Loucy (cell line): Measurements from ENCODE around the gene AVPI1.

Experiments
- H2AFZ ChIP-seq: fragments of 200-600 bp; sonication (generic); 2 replicates; pipeline ENCODE4 v1.6.0; 2016; ENCODE audit warnings: antibody characterized with exemption, mild to moderate bottlenecking, low read length, moderate library complexity
- H3F3A ChIP-seq: fragments of 200-600 bp; 2 replicates; pipeline ENCODE4 v1.6.0; 2016; ENCODE audit warnings: antibody characterized with exemption, low read depth, mild to moderate bottlenecking
- H3K27me3 ChIP-seq: fragments of 200-600 bp; sonication (generic); 2 replicates; pipeline ENCODE4 v1.6.1; 2014; ENCODE audit warnings: low read length, mild to moderate bottlenecking; ENCODE audit not compliant: insufficient read depth, poor library complexity, severe bottlenecking
- H3K36me3 ChIP-seq: fragments of 200-600 bp; sonication (generic); 2 replicates; pipeline ENCODE4 v1.6.1; 2016; ENCODE audit warnings: low read length; ENCODE audit not compliant: insufficient read depth
- H3K4me1 ChIP-seq: fragments of 200-600 bp; sonication (generic); 2 replicates; pipeline ENCODE4 v1.5.1; 2014; ENCODE audit warnings: low read length, mild to moderate bottlenecking; ENCODE audit not compliant: insufficient read depth, poor library complexity, severe bottlenecking
- H3K4me2 ChIP-seq: fragments of 200-600 bp; sonication (generic); 2 replicates; pipeline ENCODE4 v1.6.0; 2014; ENCODE audit warnings: antibody characterized with exemption, low read length, low read depth, mild to moderate bottlenecking; ENCODE audit not compliant: poor library complexity, severe bottlenecking
- H3K4me3 ChIP-seq: fragments of 200-600 bp; sonication (generic); 2 replicates; pipeline ENCODE4 v1.5.1; 2014; ENCODE audit warnings: low read length, mild to moderate bottlenecking, mixed read lengths; ENCODE audit not compliant: poor library complexity, severe bottlenecking
- H3K79me2 ChIP-seq: fragments of 200-600 bp; sonication (generic); 2 replicates; pipeline ENCODE4 v1.6.1; 2014; ENCODE audit warnings: low read length; ENCODE audit not compliant: insufficient read depth
- H3K9ac ChIP-seq: fragments of 200-600 bp; sonication (generic); 2 replicates; pipeline ENCODE4 v1.6.0; 2014; ENCODE audit warnings: mild to moderate bottlenecking, low read depth, low read length, moderate library complexity; ENCODE audit not compliant: poor library complexity, severe bottlenecking
- H3K9me2 ChIP-seq: fragments of 200-600 bp; sonication (generic); replicated peaks from 2 replicates; pipeline ENCODE4 v1.6.1; 2016; ENCODE audit warnings: low read depth, low read length, mixed read lengths
- H3K9me3 ChIP-seq: fragments of 200-600 bp; sonication (generic); 2 replicates; pipeline ENCODE4 v1.6.1; 2014; ENCODE audit warnings: mild to moderate bottlenecking, antibody characterized with exemption, low read length, low read depth; ENCODE audit not compliant: insufficient read depth
- H4K20me1 ChIP-seq: fragments of 200-600 bp; sonication (generic); 2 replicates; pipeline ENCODE4 v1.6.0; 2014; ENCODE audit warnings: antibody characterized with exemption, low read length, mild to moderate bottlenecking; ENCODE audit not compliant: insufficient read depth, poor library complexity, severe bottlenecking
- CTCF ChIP-seq: fragments of 200-600 bp; sonication (generic); conservative IDR thresholded peaks from 2 replicates; pipeline ENCODE4 v1.5.1; 2014; ENCODE audit warnings: mild to moderate bottlenecking, antibody characterized with exemption, low read length
- EZH2phosphoT487 ChIP-seq: fragments of 200-600 bp; IDR thresholded peaks from 2 replicates; pipeline ENCODE4 v1.6.1; 2018; ENCODE audit warnings: antibody characterized with exemption, mild to moderate bottlenecking, moderate library complexity, borderline replicate concordance

The AVPI1 gene

DNA sequence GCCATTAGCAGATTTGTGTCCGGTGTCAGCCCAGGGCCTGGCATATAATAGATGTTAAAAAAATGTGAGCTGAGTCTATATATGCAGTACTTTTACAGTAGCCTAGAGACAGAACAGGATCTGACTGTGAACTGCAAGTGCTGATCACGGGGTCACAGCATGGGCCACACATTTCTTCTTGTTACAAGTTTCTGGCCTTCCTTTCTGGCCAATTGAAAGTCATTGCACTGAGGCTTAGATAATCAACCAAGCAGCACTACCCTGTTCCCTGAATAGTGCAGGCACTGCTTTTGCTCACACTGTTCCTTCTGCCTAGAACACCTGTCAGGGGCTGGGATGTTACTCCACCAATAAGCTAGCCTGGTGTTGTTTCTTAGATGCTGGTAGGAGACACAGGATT lies 21.1 kb upstream of the AVPI1 start:
- Histone ChIP-seq H3K9me2 (no peaks in the 10 kb centered on the region), H3K4me3 (no peak overlapping the region), H3K79me2 (no peaks in the 10 kb centered on the region), H3F3A (no peaks in the 10 kb centered on the region), H3K9me3 (no peaks in the 10 kb centered on the region), H3K27me3 (no peaks in the 10 kb centered on the region), H4K20me1 (no peaks in the 10 kb centered on the region), H3K4me1 (peaks cover 5% of the 10 kb centered on the region), H3K4me2 (no peak overlapping the region), H3K36me3 (no peaks in the 10 kb centered on the region), H2AFZ (no peak overlapping the region), H3K9ac (no peak overlapping the region)
- no peak for TF ChIP-seq EZH2phosphoT487
- TF ChIP-seq CTCF, result no peak

- no peaks in the 10 kb centered on the region for H3K79me2 ChIP-seq
- H3K4me2 ChIP-seq, result no peak overlapping the region
- H4K20me1 ChIP-seq, result no peaks in the 10 kb centered on the region
- H3F3A ChIP-seq, result no peaks in the 10 kb centered on the region
- H3K4me3 ChIP-seq, result no peak overlapping the region
- TF ChIP-seq EZH2phosphoT487 (no peak), CTCF (no peak)
- no peaks in the 10 kb centered on the region for H3K9me2 ChIP-seq
- H3K9me3 ChIP-seq, result no peaks in the 10 kb centered on the region
- no peak overlapping the region for H2AFZ ChIP-seq
- no peaks in the 10 kb centered on the region for H3K27me3 ChIP-seq
- H3K36me3 ChIP-seq, result no peaks in the 10 kb centered on the region
- no peaks in the 10 kb centered on the region for H3K4me1 ChIP-seq
- H3K9ac ChIP-seq, result no peak overlapping the region
Observed at GRCh38 chr10:97707134-97707861, 20.3 kb upstream of the AVPI1 start.

DNA sequence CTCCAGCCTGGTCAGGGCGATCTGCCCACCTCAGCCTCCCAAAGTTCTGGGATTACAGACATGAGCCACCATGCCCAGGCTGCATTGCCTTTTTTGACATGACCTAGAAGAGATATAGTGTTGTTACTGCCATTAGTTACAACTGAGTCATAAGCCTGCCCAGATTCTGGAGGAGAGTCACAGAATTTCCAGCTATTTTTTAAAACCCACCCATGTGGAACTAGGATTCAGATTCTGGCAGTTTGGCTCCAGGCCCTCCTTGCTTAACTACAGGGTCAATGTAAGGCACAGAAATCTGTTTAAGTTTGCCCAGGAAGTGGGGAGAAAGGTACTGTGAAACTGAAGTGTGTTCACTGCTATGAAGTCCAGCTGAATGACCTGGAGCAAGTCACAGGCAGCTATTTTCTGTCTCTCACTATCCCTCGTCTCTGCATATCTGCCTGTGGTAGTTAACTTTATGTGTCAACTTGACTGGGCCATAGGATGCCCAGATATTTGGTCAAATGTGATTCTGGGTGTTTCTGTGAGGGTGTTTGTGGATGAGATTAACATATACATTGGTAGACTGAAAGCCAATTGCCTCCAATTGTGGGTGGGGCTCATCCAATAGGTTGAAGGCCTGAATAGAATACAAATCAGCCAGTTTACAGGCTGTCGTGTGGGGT lies 18.1 kb upstream of the AVPI1 start:
- H4K20me1 ChIP-seq, result no peaks in the 10 kb centered on the region
- no peaks in the 10 kb centered on the region for H3K79me2 ChIP-seq
- no peak overlapping the region for H3K4me2 ChIP-seq
- H3K4me3 ChIP-seq, result no peak overlapping the region
- H3F3A ChIP-seq, result no peaks in the 10 kb centered on the region
- H3K36me3 ChIP-seq, result no peaks in the 10 kb centered on the region
- TF ChIP-seq EZH2phosphoT487, result no peak
- TF ChIP-seq CTCF, result no peak
- no peaks in the 10 kb centered on the region for H3K9me3 ChIP-seq
- H2AFZ ChIP-seq, result no peak overlapping the region
- H3K4me1 ChIP-seq, result no peaks in the 10 kb centered on the region
- H3K9me2 ChIP-seq, result no peaks in the 10 kb centered on the region
- H3K27me3 ChIP-seq, result no peaks in the 10 kb centered on the region
- no peak overlapping the region for H3K9ac ChIP-seq
